GM12891 (cell line): ENCODE measurements around the gene USP31.

Experiments
- PAX5 ChIP-seq: IDR thresholded peaks from 2 replicates; pipeline ENCODE4 v1.6.1; 2011; ENCODE audit warnings: low read length, moderate library complexity, mild to moderate bottlenecking; ENCODE audit not compliant: insufficient read depth, severe bottlenecking
- POLR2A ChIP-seq: IDR thresholded peaks from 2 replicates; pipeline ENCODE4 v1.6.1; 2011; ENCODE audit warnings: low read depth, low read length, control low read depth
- POLR2AphosphoS5 ChIP-seq: IDR thresholded peaks from 2 replicates; pipeline ENCODE4 v1.6.1; 2011; ENCODE audit warnings: low read depth, low read length, control low read depth
- POU2F2 ChIP-seq: IDR thresholded peaks from 2 replicates; pipeline ENCODE4 v1.6.1; 2011; ENCODE audit warnings: low read depth, mild to moderate bottlenecking, control low read depth, low read length, moderate library complexity
- SPI1 ChIP-seq: IDR thresholded peaks from 2 replicates; pipeline ENCODE4 v1.6.1; 2011; ENCODE audit warnings: low read depth, low read length, control low read depth
- TAF1 ChIP-seq: IDR thresholded peaks from 2 replicates; pipeline ENCODE4 v1.6.1; 2011; ENCODE audit warnings: low read depth, low read length, control low read depth

- TF ChIP-seq POLR2AphosphoS5 (no peak), POLR2A (no peak), SPI1 (no peak), TAF1 (no peak), POU2F2 (no peak), PAX5 (no peak)
Observed at GRCh38 chr16:23164736-23165135, 15.5 kb upstream of the USP31 start.
